B cell (primary cell): ENCODE results near the gene PDZD8. TPM values are rescaled to one million over a fixed set of nuclear protein-coding genes. Genes with fewer than 3 reads are reported as not detected.

Experiments used
- ATAC-seq: fragments of 200-7000 bp; cut with Tn5 transposase; one replicate; pipeline ENCODE4 v1.10.0; 2021; ENCODE audit warnings: low read depth, mild to moderate bottlenecking, moderate number of reproducible peaks, moderate library complexity
- CTCF ChIA-PET: fragments of 350-600 bp; sonication (Branson Sonifier 250); formaldehyde crosslinking; loops from one replicate; lab custom pipeline; 2021; ENCODE audit warnings: antibody characterized with exemption, inconsistent platforms; lab: Charles Lee
- POLR2A ChIA-PET: fragments of 350-600 bp; sonication (Branson Sonifier 250); formaldehyde crosslinking; loops from one replicate; lab custom pipeline; 2021; ENCODE audit warnings: antibody characterized with exemption; lab: Charles Lee
- DNase-seq: peaks from one replicate; pipeline ENCODE4 v3.0.0; 2013
- H2AFZ ChIP-seq: 2 replicates; pipeline ENCODE4 v1.6.1; 2012; ENCODE audit warnings: mild to moderate bottlenecking, low read depth, low read length; ENCODE audit not compliant: insufficient read depth, poor library complexity, severe bottlenecking
- H3K27ac ChIP-seq, 2 donors: 1 replicate in 1 of 2; 2 replicates in 1 of 2; pipeline ENCODE4 v1.5.1; 2012 to 2013; ENCODE audit warnings: low read length in 2 of 2, mild to moderate bottlenecking in 2 of 2, moderate library complexity in 1 of 2
- H3K27me3 ChIP-seq, 4 experiments: fragments of 200-600 bp in 1 of 4; sonication (generic) in 1 of 4; replicated peaks in 1 of 4; 1 replicate in 2 of 4; 2 replicates in 2 of 4; pipeline versions ENCODE4 v1.6.1 to v1.7.0; 2013 to 2016; ENCODE audit warnings: low read length in 3 of 4, mild to moderate bottlenecking in 2 of 4, mixed read lengths in 1 of 4, moderate library complexity in 1 of 4; ENCODE audit not compliant: insufficient read depth in 4 of 4, control insufficient read depth in 3 of 4; ENCODE audit errors: control extremely low read depth in 1 of 4
- H3K36me3 ChIP-seq, 2 experiments: replicated peaks in 1 of 2; 1 replicate in 1 of 2; 2 replicates in 1 of 2; pipeline versions ENCODE4 v1.6.1 to v1.7.1; 2013; ENCODE audit warnings: low read length in 1 of 2; ENCODE audit not compliant: insufficient read depth in 2 of 2, control insufficient read depth in 1 of 2; ENCODE audit errors: control extremely low read depth in 1 of 2, extremely low read depth in 1 of 2
- H3K4me1 ChIP-seq, 2 donors: fragments of 200-600 bp in 1 of 2; sonication (generic) in 1 of 2; 1 replicate in 1 of 2; 2 replicates in 1 of 2; pipeline versions ENCODE4 v1.5.1 to v1.6.1; 2013 to 2017; ENCODE audit warnings: low read length in 2 of 2; ENCODE audit not compliant: control insufficient read depth in 2 of 2, insufficient read depth in 2 of 2
- H3K4me2 ChIP-seq: replicated peaks from 2 replicates; pipeline ENCODE3; 2012; ENCODE audit warnings: mild to moderate bottlenecking, low read depth, low read length; ENCODE audit not compliant: poor library complexity, severe bottlenecking
- H3K4me3 ChIP-seq, 5 experiments: fragments of 200-600 bp in 1 of 5; sonication (generic) in 1 of 5; 1 replicate in 3 of 5; 2 replicates in 2 of 5; pipeline versions ENCODE4 v1.5.1 to v1.7.0; 2011 to 2016; ENCODE audit warnings: low read length in 4 of 5, mild to moderate bottlenecking in 4 of 5, low read depth in 2 of 5, control low read depth in 1 of 5, moderate library complexity in 1 of 5; ENCODE audit not compliant: insufficient read depth in 1 of 5; ENCODE audit errors: control extremely low read depth in 1 of 5, extremely low read depth in 1 of 5
- H3K79me2 ChIP-seq: fragments of 200-600 bp; sonication (generic); one replicate; pipeline ENCODE4 v1.6.0; 2016; ENCODE audit warnings: low read length; ENCODE audit not compliant: control insufficient read depth, insufficient read depth
- H3K9ac ChIP-seq: fragments of 200-600 bp; sonication (generic); 2 replicates; pipeline ENCODE4 v1.6.1; 2017; ENCODE audit warnings: mild to moderate bottlenecking, low read length, moderate library complexity
- H3K9me3 ChIP-seq, 3 donors: one replicate each; pipeline versions ENCODE4 v1.6.1 to v1.7.1; 2013; ENCODE audit warnings: low read length in 2 of 3; ENCODE audit not compliant: control insufficient read depth in 2 of 3, insufficient read depth in 1 of 3; ENCODE audit errors: control extremely low read depth in 1 of 3
- H4K20me1 ChIP-seq: 2 replicates; pipeline ENCODE4 v1.6.0; 2012; ENCODE audit warnings: mild to moderate bottlenecking, low read length; ENCODE audit not compliant: insufficient read depth, control insufficient read depth, poor library complexity, severe bottlenecking
- H3K27ac Mint-ChIP-seq: one replicate; pipeline ENCODE4 v1.8.0; 2021; ENCODE audit warnings: mixed read lengths
- H3K27me3 Mint-ChIP-seq: one replicate; pipeline ENCODE4 v1.8.0; 2021; ENCODE audit warnings: mixed read lengths
- H3K4me1 Mint-ChIP-seq: one replicate; pipeline ENCODE4 v1.8.0; 2021; ENCODE audit warnings: mixed read lengths
- H3K4me3 Mint-ChIP-seq: one replicate; pipeline ENCODE4 v1.8.0; 2021; ENCODE audit warnings: mixed read lengths
- H3K9me3 Mint-ChIP-seq: one replicate; pipeline ENCODE4 v1.8.0; 2022; ENCODE audit warnings: mixed read lengths; ENCODE audit not compliant: insufficient read depth
- CTCF ChIP-seq: fragments of 200-600 bp; IDR thresholded peaks from one replicate; pipeline ENCODE4 v1.8.0; 2022; ENCODE audit warnings: antibody characterized with exemption, mild to moderate bottlenecking
- EZH2 ChIP-seq: IDR thresholded peaks from 2 replicates; pipeline ENCODE4 v1.6.1; 2012; ENCODE audit warnings: borderline replicate concordance, low read depth, mild to moderate bottlenecking, moderate library complexity, low read length; ENCODE audit not compliant: insufficient read depth, poor library complexity, severe bottlenecking
- WGBS: methylation state at CpG from one replicate; pipeline ENCODE4 v1.1.5; 2013; ENCODE audit warnings: missing lambda C conversion rate; ENCODE audit not compliant: insufficient coverage; 5-methylcytosine and 5-hydroxymethylcytosine counted together
- intact Hi-C: fragments of 100-400 bp; cut with micrococcal nuclease; formaldehyde crosslinking; loops from one replicate; pipeline ENCODE4 v1.10.0; 2022
- polyA plus RNA-seq: library from polyadenylated mRNA; depleted of rRNA; stranded (reverse); fragments of >200 nt; gene quantifications from 2 replicates; pipeline ENCODE4 v1.2.3, GENCODE V29; 2012
- total RNA-seq, 2 donors: library from RNA; stranded (reverse); fragments of 120-200 nt in 1 of 2; gene quantifications; 1 replicate in 1 of 2; 2 replicates in 1 of 2; pipeline versions ENCODE4 v1.2.3 to v1.2.4, GENCODE V29; 2013 to 2022

Gene PDZD8
- total and polyA plus RNA-seq, 2 donors (not counting 1 experiment from before 2014, with no cell fraction given): 4.9 to 13.2 TPM

- Mint-ChIP-seq H3K9me3 (no peaks in the 10 kb centered on the region), H3K27ac (no peak overlapping the region), H3K27me3 (no peaks in the 10 kb centered on the region), H3K4me1 (peaks cover 46% of the 10 kb centered on the region), H3K4me3 (no peak overlapping the region)
- Histone ChIP-seq H2AFZ (no peak overlapping the region), H3K36me3 (peaks cover 0 to 1% of the 10 kb centered on the region in 2 experiments), H3K79me2 (peaks cover 55% of the 10 kb centered on the region), H3K4me3 (no peak overlapping the region), H3K4me2 (no peak overlapping the region), H3K27ac (no peak overlapping the region), H3K4me1 (peaks cover 6 to 10% of the 10 kb centered on the region in 2 donors), H4K20me1 (peaks cover 10% of the 10 kb centered on the region), H3K9me3 (no peaks in the 10 kb centered on the region), H3K9ac (no peak overlapping the region), H3K27me3 (no peaks in the 10 kb centered on the region)
- ATAC-seq (no peak), DNase-seq (no peak)
- ChIA-PET CTCF (no interaction called here), POLR2A (no interaction called here)
- no peak for TF ChIP-seq EZH2
- no peak for TF ChIP-seq CTCF
- WGBS: 100% methylated on average over 1 of the region's 2 CpGs
- intact Hi-C loops: no loop called here
Observed at GRCh38 chr10:117352724-117353123, 22.5 kb downstream of the PDZD8 start.

GRCh38 chr10:117351996-117352395, 23.2 kb downstream of the PDZD8 start:
- POLR2A ChIA-PET: no interaction called here
- H3K27me3 Mint-ChIP-seq: no peaks in the 10 kb centered on the region

More at GRCh38 chr10:117351996-117352395, 23.2 kb downstream of the PDZD8 start:
- Histone ChIP-seq H3K4me1 (peaks cover 6 to 10% of the 10 kb centered on the region in 2 donors), H3K4me2 (no peak overlapping the region), H3K9ac (no peak overlapping the region), H3K27ac (no peak overlapping the region), H3K27me3 (no peaks in the 10 kb centered on the region), H3K9me3 (no peaks in the 10 kb centered on the region), H3K79me2 (peaks cover 59% of the 10 kb centered on the region), H2AFZ (no peak overlapping the region), H3K4me3 (no peak overlapping the region), H3K36me3 (peaks cover 0 to 1% of the 10 kb centered on the region in 2 experiments), H4K20me1 (peaks cover 14% of the 10 kb centered on the region)
- TF ChIP-seq CTCF (no peak), EZH2 (no peak)
- Mint-ChIP-seq H3K9me3 (no peaks in the 10 kb centered on the region), H3K4me3 (no peak overlapping the region), H3K27ac (no peak overlapping the region), H3K4me1 (peaks cover 48% of the 10 kb centered on the region)
- ATAC-seq: no peak
- DNase-seq: no peak
- no CpG with 5 or more reads among the region's 2 CpGs for WGBS
- CTCF ChIA-PET: no interaction called here
- intact Hi-C loops: no loop called here
